Measurements from ENCODE around the gene EFCAB5.

Gene EFCAB5

GRCh38 chr17:29977836-29978235 is 36.4 kb downstream of the EFCAB5 start:
- TF ChIP-seq, protein P1, sequence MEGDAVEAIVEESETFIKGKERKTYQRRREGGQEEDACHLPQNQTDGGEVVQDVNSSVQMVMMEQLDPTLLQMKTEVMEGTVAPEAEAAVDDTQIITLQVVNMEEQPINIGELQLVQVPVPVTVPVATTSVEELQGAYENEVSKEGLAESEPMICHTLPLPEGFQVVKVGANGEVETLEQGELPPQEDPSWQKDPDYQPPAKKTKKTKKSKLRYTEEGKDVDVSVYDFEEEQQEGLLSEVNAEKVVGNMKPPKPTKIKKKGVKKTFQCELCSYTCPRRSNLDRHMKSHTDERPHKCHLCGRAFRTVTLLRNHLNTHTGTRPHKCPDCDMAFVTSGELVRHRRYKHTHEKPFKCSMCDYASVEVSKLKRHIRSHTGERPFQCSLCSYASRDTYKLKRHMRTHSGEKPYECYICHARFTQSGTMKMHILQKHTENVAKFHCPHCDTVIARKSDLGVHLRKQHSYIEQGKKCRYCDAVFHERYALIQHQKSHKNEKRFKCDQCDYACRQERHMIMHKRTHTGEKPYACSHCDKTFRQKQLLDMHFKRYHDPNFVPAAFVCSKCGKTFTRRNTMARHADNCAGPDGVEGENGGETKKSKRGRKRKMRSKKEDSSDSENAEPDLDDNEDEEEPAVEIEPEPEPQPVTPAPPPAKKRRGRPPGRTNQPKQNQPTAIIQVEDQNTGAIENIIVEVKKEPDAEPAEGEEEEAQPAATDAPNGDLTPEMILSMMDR (IDR thresholded peaks at IDR 0.05; ENCODE audit: low read depth, low read length) = no peak
- no peak for TF ChIP-seq POLR2A (IDR thresholded peaks at IDR 0.05; ENCODE audit: extremely low read depth, insufficient read length)
- no peak for TF ChIP-seq MYC (IDR thresholded peaks at IDR 0.05; ENCODE audit: low read depth, low read length)
- TF ChIP-seq MAX (IDR thresholded peaks at IDR 0.05; ENCODE audit: low read depth, low read length) = no peak
- DNase-seq (ENCODE audit: low read depth) = no peak
- H3K4me3 ChIP-seq (ENCODE audit: low read depth, low read length) = no peak overlapping the region

DNA sequence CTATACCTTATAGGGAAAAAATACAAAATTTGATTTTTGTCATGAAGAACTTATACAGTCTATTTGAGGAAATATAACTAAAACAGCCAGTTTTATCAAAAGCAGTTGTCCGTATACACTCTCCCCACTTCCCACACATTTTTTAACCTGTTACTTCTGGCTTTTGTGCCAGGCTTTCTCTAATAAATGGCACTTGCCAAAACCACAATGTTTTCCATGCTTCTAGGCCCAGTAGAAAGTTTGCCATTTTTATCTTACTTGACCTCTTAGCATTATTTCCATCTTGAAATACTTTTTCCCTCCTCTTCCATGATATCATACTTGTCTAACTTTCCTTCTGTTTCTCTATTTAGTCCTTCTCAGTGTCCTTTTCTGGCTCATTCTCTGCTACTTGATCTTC is 38.8 kb downstream of the EFCAB5 start:
- DNase-seq (ENCODE audit: low read depth) = no peak
- H3K4me3 ChIP-seq (ENCODE audit: low read depth, low read length) = no peak overlapping the region
- no peak for TF ChIP-seq POLR2A (IDR thresholded peaks at IDR 0.05; ENCODE audit: extremely low read depth, insufficient read length)
- TF ChIP-seq, protein P1 (IDR thresholded peaks at IDR 0.05; ENCODE audit: low read depth, low read length) = no peak
- no peak for TF ChIP-seq MAX (IDR thresholded peaks at IDR 0.05; ENCODE audit: low read depth, low read length)
- no peak for TF ChIP-seq MYC (IDR thresholded peaks at IDR 0.05; ENCODE audit: low read depth, low read length)

DNA sequence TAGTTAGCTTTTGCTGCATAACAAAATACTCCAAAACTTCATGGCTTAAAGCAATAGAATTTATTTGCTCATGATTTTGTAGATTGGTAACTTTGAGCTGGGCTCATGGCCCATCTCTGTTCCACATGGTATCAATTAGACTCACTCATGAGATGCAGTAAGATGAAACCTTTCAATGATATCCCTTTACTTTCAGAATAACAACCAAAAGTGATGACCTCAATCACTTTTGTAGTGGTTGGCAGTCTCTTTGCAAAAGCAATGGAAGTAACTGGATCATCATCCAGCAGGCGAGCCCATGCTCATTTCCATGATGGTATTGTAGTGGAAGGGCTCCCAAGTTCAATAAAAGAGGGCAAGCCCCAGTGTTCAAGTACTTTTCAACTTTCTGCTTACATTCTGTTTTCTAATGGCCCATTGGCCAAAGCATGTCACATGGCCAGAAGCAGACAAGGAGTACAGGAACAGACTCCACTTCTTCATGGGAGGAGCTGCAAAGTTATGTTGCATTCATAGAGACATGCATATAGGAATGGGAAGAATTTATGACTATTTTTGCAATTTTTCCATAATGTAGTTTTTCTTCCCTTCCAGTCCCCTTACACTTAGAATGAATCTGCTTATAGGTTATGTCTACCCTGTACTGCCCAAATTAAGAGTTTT is 41.7 kb downstream of the EFCAB5 start:
- DNase-seq (ENCODE audit: low read depth) = no peak
- no peak for TF ChIP-seq POLR2A (IDR thresholded peaks at IDR 0.05; ENCODE audit: extremely low read depth, insufficient read length)
- TF ChIP-seq MAX (IDR thresholded peaks at IDR 0.05; ENCODE audit: low read depth, low read length) = no peak
- TF ChIP-seq, protein P1 (IDR thresholded peaks at IDR 0.05; ENCODE audit: low read depth, low read length) = no peak
- no peak for TF ChIP-seq MYC (IDR thresholded peaks at IDR 0.05; ENCODE audit: low read depth, low read length)
- no peak overlapping the region for H3K4me3 ChIP-seq (ENCODE audit: low read depth, low read length)

DNA sequence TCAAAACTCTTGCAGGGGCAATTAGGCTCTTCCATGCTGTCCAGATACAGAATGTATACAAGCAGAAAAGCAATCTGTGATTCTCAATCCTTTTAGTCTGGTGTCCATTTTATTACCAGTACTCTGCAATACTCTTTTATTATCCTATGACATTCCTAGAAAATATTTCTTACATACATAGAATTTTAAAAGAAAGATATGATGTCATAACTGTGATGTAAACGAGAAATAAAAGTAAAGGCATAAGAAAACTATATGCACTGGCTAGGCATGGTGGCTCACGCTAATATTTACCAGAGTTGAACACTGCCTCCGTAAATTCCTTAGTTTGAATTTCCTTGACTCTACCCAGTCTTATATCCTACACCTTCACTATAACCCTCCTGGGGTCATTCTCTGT is 55.0 kb downstream of the EFCAB5 start:
- no peak overlapping the region for H3K4me3 ChIP-seq (ENCODE audit: low read depth, low read length)
- TF ChIP-seq MAX (IDR thresholded peaks at IDR 0.05; ENCODE audit: low read depth, low read length) = no peak
- TF ChIP-seq, protein P1 (IDR thresholded peaks at IDR 0.05; ENCODE audit: low read depth, low read length) = no peak
- TF ChIP-seq POLR2A (IDR thresholded peaks at IDR 0.05; ENCODE audit: extremely low read depth, insufficient read length) = no peak
- no peak for TF ChIP-seq MYC (IDR thresholded peaks at IDR 0.05; ENCODE audit: low read depth, low read length)
- no peak for DNase-seq (ENCODE audit: low read depth)

DNA sequence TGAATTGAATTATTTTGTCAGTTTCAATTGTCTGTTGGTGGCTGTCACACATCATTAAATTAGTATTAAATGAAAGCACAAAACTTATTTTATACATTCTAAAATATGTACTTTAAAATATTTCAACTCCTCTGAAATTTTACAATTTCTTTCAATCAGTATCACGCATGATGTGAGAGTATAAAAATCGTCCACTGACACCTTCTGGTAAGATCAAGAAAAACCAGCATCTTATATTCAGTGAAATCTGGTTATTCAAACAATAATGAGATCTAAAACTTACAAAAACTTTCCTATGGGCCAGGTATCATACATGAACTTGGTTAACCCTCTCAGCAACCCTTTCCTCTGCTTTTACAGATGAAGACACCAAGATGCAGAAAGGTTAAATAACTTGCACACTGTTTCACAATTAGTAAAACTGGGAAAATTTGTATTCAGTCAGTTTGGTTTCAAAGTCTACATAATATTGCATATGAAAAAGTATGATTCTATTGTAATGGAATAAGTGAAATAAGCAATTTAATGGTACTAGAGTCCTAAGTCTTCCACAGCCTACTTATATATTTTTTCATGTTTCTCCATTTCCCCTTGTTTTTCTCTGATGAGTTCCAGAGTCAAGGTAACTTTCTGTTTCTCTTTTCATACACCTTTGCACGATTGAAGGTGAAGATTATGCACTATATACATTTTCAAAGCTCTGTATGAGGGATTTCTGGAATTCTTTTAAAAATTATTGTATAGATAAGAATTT is 58.7 kb downstream of the EFCAB5 start:
- no peak overlapping the region for H3K4me3 ChIP-seq (ENCODE audit: low read depth, low read length)
- TF ChIP-seq POLR2A (IDR thresholded peaks at IDR 0.05; ENCODE audit: extremely low read depth, insufficient read length) (no peak), MYC (IDR thresholded peaks at IDR 0.05; ENCODE audit: low read depth, low read length) (no peak), MAX (IDR thresholded peaks at IDR 0.05; ENCODE audit: low read depth, low read length) (no peak)
- TF ChIP-seq, protein P1 (IDR thresholded peaks at IDR 0.05; ENCODE audit: low read depth, low read length) = no peak
- peak; percentile 11 for DNase-seq (ENCODE audit: low read depth)

All from NB4 (cell line).